Suppressor macrophage treated with lipopolysaccharide for 1 hour (primary cell): ENCODE data around the gene BTG1.

Experiments
- DNase-seq, 3 donors: peaks; one replicate each; pipeline ENCODE4 v3.0.0-alpha.2; 2020 to 2022

The BTG1 gene

GRCh38 chr12:92145731-92146496 is at the start of gene BTG1:
BTG1 (minus strand) TSS chr12:92145846; CDS start chr12:92145535, 311 bp downstream.
- DNase-seq, result peak; percentile 98 to 100 (median 100)

DNA sequence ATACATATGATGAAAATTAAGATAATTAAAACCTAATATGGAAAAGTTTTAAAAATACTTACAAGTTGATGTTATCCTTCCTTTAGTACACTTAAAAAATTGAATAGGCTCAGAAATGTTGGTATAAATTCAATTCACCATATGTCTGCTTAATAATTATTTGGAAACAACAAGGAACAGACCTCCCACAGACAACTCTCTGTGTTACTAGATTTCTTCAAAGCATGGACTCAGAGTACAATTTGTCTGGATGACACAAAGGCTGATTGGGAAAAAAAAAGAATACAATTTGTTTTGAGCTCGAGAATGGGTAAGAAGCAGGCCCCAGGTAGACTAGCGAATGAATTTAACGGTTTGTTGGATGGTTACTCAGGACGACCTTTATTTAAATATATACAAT is 48.9 kb upstream of the BTG1 start:
- DNase-seq, result no peak

DNA sequence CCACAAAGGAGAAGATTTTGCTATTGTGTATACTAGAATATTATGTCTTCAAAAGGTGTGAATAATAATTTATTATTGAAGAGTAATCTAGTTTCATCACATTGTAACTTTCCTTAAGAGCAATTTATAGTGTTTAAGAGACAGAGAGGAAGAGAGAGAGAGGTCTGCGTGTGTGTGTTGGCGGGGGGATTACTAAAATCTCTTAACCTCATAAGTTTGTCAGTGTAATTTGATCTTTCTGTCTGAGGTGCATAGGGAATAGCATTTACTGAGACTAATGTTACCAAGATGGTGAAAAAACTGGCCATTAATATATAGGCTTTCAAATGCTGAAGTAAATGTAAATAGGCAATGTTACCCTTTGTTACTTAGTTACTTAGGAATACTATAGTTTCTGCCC is 48.2 kb upstream of the BTG1 start:
- no peak for DNase-seq

GRCh38 chr12:92193063-92193462 is 47.4 kb upstream of the BTG1 start:
- peak in 1 of 3 donors; percentile 18 for DNase-seq

DNA sequence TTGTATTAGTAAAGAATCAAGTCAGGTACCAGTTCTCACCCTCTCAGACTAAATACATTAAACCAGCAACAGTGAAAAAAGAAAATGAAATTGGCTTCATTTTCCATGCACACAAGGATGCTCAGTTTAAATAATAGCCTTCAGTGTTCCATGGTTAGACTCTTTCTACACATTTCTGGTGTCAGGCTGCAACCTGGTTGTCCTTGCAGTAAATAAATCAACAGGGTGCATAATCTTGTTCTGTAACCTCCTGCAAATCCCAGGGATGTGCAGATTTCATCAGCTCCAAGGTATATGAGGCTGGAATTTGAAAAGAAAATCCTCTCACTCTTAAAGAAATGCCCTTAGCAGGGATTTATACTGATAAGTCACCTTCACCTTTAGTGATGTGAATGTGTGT is 46.7 kb upstream of the BTG1 start:
- no peak for DNase-seq

DNA sequence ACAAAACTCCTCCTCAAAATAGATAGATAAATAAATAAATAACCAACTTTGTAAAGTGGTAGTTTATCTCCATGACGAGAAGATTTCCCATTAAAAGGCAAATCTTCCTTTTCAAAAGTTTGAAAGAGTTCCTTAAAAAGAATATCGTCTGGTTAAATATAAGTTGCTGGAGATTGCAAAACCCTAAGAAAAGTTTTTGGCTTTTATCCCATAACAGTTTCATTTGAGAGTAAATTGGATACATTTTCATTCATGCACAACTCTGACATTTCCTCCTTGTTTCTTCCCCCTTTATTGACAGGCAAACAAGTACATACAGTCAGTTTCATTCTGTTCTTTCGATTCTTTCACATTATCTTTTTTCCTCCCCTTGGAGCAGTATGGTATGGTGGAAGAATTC is 45.4 kb upstream of the BTG1 start:
- peak in 2 of 3 donors; percentile 22 to 25 for DNase-seq

- no peak for DNase-seq
These were observed 43.0 kb upstream of the BTG1 start for GRCh38 chr12:92188517-92189188.

GRCh38 chr12:92186038-92186470 is 40.4 kb upstream of the BTG1 start:
- DNase-seq, result no peak

DNA sequence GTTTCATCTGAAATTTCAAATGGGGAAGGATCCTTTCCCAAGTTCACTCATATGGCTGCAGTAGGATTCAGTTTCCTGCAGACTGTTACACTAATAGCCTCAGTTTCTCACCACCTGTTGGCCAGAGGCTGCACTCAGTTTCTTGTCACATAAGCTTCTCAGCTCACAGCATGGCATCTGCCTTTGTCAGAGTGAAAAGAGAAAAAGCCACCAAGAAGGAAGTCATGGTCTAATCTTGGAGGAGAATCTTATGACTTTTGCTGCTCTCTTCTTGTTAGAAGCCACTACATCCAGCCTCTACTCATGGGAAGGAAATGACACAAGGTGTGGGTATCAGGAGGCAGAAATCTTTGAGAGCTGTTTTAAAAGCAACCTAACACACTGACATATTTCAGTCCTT is 39.4 kb upstream of the BTG1 start:
- no peak for DNase-seq

DNA sequence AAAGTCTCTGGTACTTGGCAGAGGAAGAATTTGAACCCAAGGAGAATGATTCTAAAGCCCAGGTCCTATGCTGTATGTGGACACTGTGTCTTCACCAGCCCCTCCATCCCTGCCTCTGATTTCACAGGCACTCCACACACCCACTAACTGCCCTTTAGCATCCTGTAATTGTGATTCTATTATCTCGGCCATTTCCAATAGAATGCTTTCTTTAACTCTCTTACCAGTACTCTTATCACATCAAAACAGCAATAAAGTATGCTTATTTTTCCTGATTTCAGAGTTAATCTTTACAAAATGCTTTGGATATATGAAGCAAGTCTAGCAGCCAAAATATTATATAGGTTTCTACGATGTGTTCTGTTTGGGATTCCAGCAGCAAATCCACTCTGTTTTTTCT is 37.9 kb upstream of the BTG1 start:
- no peak for DNase-seq

DNA sequence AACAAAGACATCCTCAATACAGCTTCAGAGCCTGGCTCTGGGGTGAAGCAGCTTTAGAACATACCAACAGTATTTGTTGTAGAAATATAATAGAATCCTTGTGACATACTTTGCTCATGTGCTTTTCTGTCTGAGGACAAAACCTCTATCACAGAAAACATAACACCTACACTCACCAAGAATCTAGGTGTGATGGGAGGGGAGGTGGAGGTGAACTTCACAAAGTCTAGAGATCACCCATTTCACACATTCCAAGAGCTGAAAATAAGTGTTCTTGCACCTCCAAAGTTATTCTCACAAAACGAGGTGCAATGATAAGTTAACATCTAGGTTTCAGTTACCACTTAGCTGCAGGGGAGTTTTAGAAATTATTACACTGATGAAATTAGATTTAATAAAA is 32.7 kb upstream of the BTG1 start:
- DNase-seq, result no peak

GRCh38 chr12:92176646-92177045 is 31.0 kb upstream of the BTG1 start:
- DNase-seq, result no peak

DNA sequence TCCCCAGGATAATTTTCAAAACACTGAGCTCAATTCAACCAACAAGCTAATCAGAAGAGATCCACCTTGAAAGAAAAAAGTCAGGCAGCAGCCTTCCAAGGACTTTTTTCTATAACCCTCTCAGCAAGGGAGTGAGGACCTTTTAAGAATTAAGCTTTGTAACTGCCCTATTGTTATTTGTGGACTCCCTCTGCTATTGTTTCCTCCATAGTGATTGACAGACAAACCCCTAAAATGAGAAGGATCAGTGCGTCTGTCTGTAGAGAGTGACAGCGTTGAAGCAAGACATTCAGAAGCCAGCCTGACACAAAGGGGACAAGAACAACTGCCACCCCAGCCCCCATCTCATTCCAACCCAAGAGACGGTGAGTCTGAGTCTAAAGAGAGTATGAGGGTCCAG is 30.3 kb upstream of the BTG1 start:
- no peak for DNase-seq

DNA sequence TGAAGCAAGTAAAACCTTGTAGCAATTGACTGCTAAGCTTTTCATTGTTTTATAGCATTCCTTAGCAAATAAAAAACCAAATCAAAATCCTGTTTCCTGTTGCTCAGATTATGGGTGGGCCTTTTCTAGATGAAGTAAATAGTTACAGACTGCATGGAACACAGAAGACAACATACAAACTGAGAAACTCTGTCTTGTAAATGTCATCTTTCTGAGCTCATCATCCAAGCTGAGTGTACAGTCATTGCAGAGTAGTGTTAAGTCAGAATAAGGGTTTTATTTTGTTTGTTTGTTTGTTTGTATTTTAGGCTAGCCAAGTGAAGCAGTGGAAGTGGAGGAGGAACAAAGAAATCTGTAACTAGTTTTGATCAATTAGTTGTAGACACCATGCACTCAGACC is 24.4 kb upstream of the BTG1 start:
- DNase-seq, result no peak

- no peak for DNase-seq
These were observed 21.4 kb upstream of the BTG1 start for GRCh38 chr12:92167075-92167474.

- DNase-seq, result no peak
These were observed 19.1 kb upstream of the BTG1 start for GRCh38 chr12:92164712-92165111.

GRCh38 chr12:92162079-92162478 is 16.4 kb upstream of the BTG1 start:
- peak; percentile 47 to 78 (median 77) for DNase-seq

DNA sequence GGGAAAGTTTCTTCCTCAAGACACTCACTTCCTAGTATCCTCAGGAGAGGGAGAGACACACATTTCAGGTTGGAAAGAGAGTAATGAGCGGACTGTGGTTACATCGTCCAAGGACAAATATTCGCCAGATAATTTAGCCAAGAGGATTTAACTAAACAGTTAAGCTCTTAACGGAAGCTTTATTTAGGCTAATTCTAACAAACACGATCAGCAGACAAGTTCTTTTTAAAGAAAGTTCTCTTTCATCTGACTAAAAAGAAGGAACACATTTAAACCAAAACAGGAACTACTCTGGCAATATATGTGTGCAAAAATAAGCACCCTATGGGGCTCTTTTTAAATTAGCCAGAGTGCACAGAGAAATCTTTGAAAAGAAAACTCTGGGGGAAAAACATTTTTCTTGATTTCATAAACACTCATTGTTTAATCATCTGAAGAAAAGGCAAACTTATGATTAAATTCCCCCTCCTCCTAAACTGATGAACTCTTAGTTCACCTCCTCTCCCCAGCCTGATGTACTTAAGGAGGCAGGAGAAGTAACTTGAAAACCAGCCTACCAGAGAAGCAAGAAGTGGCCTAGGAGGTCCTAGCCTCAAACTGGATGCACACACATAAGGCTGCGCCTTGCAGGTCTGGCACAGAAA is 13.3 kb upstream of the BTG1 start:
- peak; percentile 47 to 73 (median 69) for DNase-seq

DNA sequence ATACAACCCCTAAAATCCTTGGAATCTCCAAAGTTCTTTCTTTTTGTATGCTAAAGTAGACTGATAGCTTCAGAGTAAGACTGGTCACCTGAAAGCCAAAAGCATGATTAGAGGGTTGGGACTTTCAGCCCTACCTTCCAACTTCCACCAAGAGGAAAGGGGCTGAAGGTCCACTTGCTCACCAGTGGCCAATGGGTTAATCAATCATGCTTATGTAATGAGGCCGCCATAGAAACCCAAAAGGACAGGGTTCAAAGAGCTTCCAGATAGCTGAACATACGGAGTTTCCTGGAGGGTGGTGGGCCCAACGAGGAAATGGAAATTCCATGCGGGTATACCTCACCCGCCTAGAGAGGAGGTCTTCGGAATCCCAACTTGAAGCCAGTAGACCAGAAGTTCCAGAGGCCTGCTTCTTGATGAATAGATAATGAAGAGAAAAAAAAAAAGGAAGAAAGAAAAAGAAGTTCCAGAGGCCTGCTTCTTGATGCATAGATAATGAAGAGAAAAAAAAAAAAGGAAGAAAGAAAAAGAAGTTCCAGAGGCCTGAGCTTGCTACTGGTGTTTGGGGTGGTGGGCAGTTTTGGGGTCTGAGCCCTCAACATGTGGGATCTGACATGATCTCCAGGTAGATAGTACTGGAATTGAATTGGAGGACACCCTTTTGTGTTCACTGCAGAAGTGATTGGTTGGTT is 11.2 kb upstream of the BTG1 start:
- DNase-seq, result no peak

GRCh38 chr12:92156139-92156538 is 10.5 kb upstream of the BTG1 start:
- DNase-seq, result peak in 1 of 3 donors; percentile 27

GRCh38 chr12:92155733-92156132 is 10.1 kb upstream of the BTG1 start:
- peak in 1 of 3 donors; percentile 20 for DNase-seq

DNA sequence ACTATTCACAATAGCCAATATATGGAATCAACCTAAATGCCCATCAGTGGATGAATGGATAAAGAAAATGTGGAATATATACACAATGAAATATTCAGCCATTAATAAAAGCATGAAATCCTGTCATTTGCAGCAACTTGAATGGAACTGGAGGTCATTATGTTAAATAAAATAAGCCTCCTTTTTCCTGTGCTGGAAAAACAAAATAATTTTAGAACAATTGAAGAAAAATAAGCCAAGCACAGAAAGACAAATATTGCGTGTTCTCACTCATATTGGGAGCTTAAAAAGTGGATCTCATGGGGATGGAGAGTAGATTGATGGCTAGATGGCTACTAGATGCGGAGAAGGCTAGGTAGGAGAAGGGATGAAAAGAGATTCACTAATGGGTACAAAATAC is 6.3 kb upstream of the BTG1 start:
- DNase-seq, result no peak

DNA sequence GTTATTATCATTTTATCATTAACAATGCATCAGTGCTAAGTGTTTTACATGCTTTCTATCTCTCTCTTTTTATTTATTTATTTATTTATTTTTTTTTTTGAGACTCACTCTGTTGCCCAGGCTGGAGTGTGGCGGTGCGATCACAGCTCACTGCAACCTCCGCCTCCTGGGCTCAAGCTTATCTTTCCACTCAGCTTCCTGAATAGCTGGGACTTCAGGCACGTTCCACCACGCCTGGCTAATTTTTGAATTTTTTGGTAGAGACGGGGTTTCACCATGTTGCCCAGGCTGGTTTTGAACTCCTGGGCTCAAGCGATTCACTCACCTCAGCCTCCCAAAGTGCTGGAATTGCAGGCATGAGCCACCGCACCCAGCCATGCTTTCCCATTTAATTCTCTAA is 3.9 kb upstream of the BTG1 start:
- DNase-seq, result no peak
